ENCODE results near the gene PDE8B.

DNA sequence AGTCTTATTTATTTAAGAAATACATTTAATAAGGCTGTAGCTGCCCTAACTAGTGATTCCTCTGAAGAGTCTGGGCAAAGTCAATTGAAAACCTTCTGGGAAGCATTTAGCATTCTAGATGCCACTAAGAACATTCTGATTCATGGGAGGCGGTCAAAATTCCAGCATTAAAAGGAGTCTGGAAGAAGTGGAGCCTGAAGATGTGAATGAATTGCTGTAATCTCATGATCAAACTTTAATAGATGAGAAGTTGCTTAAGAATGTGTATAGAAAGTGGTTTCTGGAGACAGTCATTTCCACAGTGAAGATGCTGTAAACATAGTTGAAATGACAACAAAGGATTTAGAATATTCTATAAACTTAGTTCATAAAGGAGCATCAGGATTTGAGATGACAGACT lies 220.2 kb downstream of the PDE8B start:
- TF ChIP-seq EP300 (IDR thresholded peaks at IDR 0.05), result no peak
- TF ChIP-seq, protein P1, sequence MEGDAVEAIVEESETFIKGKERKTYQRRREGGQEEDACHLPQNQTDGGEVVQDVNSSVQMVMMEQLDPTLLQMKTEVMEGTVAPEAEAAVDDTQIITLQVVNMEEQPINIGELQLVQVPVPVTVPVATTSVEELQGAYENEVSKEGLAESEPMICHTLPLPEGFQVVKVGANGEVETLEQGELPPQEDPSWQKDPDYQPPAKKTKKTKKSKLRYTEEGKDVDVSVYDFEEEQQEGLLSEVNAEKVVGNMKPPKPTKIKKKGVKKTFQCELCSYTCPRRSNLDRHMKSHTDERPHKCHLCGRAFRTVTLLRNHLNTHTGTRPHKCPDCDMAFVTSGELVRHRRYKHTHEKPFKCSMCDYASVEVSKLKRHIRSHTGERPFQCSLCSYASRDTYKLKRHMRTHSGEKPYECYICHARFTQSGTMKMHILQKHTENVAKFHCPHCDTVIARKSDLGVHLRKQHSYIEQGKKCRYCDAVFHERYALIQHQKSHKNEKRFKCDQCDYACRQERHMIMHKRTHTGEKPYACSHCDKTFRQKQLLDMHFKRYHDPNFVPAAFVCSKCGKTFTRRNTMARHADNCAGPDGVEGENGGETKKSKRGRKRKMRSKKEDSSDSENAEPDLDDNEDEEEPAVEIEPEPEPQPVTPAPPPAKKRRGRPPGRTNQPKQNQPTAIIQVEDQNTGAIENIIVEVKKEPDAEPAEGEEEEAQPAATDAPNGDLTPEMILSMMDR (IDR thresholded peaks at IDR 0.05), result no peak
- no peak for TF ChIP-seq POLR2A (IDR thresholded peaks at IDR 0.05)
- no peak for TF ChIP-seq POLR2AphosphoS5 (IDR thresholded peaks at IDR 0.05)

All from sigmoid colon (tissue), 4 donors.